HG03159 (cell line): ENCODE results near the gene EDN3.
"Not testable (repeated sequence)": the region's sequence is repeated elsewhere in the genome, so short reads cannot be mapped to it uniquely, and the experiment has no call there.

Experiments used
- ATAC-seq: cut with Tn5 transposase; IDR thresholded peaks from one replicate; pipeline ENCODE4 v1.9.1; 2021; ENCODE audit warnings: mild to moderate bottlenecking, moderate library complexity; ENCODE audit not compliant: unreplicated experiment

Gene EDN3

DNA sequence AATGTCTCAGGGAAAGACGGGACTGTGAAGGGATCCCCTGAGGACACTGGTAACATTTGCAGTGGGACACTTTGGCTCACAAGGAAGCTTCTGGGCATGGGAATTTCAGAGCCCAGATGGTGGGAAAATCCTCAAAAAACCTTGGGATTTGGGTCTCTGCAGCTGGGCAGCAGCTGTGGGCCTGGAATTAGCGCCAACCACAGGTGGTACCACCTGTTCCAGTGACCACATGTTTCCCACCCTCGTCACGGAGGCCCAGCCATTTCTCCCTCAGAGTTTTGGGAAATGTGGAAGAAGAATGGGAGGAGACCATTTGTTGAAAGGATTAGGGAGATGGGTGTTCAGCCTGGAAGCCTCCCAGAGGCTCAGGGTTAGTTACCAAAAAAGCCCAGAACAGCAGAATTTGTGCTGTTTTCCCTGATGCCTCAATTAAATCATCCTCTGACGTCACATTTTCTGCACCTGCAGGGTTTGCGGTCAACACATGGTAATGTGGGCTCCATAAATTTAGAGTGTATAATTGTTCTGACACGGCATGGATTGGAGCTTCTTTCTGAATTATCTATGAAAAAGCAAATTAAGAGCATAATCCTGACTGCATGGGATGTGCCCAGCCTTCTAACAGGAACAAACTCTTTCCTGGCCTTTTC is 34.4 kb downstream of the EDN3 start:
- no peak for ATAC-seq

DNA sequence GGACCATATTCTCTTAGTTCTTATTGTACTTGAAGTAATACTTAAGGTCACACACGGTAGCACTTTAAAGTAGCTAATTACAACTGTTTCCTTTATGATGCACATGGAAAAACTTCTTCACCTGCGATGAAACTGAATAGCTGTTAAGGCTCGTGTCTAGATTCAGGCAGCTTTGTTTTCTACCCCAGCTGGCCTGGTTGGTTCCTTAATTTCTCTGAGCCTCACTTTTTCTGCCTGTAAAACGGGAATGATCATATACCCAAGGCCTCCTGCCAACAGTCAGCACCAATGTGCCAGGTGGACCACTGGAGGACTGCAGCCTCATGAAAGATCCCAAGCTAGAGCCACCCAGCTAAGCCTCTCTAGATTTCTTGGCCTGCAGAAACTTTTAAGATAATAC is 35.0 kb downstream of the EDN3 start:
- no peak for ATAC-seq

DNA sequence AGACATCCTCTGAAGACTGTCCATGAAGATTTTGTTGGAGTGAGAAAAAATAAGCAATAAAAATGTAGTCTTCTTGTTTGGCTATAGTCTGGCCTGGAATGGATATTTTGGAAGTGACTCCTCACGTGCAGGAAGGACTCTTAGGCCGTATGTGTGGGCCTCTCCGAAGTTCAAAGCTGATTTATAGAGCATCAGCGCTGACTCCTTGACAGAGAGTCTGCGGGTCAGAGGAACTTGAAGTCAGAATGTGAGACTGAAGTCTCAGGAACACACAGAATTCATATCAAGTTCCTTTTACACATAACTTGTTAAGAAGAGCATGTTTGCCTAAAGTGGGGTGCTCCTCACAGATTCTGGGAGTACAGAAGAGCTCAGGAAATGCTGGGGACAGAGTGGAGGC is 36.1 kb downstream of the EDN3 start:
- ATAC-seq: no peak

DNA sequence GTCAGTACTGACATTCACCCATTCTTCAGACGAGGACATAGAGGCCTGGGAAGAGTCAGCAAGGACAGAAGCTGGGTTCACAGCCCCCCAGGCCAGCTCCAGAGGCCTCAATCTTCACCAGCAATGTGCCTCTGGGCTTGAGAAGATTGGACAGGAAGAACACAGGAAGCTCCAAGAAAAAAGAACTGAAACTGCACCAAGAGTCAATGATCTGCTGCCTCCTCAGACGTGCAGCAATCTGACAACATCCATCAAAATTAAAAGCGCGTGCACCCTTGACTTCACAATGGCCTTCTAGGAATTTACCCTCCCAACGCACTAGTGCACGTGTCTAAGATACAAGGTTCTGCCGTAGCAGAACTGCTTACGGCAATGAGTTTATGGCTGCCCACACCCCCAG is 38.0 kb downstream of the EDN3 start:
- not testable (repeated sequence) for ATAC-seq

DNA sequence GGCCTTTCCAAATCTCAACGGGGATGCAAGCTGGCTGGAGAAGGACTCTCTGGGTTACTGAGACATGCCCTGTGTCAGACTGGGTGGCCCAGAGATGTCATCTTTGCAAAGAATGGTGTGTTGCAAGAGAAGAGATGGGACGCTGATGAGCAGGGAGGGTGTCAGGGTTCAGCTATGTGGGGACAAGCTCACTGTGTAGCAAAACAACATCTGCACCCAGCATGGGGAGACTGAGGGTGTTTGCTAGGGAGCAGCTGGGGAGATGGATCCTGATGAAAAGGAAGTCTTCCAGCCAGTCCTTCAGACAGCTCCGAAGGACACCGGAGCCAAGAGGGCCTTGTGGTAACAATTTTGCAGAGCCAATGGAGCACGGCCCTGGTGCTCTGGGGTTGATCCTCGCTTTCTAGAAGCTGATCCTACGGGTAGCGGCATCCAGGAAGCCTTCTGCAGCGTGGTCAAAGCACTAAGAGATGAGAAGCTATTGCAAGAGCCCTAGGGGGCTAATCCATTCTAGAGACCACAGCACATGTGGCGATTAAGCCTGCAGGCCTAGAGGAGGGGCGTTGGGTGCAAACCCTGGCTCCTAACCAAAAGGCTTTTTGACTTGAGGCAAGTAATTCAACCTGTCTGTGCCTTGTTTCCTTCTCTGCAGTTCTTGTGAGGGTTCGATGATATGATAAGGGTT is 39.9 kb downstream of the EDN3 start:
- ATAC-seq: no peak

DNA sequence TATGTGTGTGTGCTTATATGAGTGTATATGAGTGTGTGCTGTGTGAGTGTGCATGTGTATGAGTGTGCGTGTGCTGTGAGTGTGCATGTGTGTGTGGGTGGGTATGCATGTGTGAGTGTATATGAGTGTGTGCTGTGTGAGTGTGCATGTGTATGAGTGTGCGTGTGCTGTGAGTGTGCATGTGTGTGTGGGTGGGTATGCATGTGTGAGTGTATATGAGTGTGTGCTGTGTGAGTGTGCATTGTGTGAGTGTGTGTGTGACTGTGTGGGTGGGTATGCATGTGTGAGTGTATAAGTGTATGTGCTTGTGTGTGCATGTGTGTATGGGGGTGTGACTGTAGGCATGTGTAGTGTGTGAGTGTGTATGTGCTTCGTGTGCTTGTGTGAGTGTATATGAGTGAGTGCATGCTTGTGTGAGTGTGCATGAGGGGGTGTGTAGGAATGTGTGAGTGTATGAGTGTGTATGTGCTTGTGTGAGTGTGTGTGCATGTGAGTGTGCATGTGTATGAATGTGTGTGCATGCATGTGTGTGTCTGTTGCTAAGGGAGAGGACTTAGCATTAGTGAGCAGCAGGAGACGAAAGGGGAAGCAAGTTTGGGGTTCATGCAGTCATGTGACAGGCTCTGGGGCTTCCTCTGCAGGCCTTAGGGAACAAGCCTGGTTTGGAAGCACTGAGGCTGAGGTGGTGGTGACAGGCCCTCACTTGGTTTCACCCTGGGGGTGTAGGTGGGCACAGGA is 41.0 kb downstream of the EDN3 start:
- not testable (repeated sequence) for ATAC-seq

DNA sequence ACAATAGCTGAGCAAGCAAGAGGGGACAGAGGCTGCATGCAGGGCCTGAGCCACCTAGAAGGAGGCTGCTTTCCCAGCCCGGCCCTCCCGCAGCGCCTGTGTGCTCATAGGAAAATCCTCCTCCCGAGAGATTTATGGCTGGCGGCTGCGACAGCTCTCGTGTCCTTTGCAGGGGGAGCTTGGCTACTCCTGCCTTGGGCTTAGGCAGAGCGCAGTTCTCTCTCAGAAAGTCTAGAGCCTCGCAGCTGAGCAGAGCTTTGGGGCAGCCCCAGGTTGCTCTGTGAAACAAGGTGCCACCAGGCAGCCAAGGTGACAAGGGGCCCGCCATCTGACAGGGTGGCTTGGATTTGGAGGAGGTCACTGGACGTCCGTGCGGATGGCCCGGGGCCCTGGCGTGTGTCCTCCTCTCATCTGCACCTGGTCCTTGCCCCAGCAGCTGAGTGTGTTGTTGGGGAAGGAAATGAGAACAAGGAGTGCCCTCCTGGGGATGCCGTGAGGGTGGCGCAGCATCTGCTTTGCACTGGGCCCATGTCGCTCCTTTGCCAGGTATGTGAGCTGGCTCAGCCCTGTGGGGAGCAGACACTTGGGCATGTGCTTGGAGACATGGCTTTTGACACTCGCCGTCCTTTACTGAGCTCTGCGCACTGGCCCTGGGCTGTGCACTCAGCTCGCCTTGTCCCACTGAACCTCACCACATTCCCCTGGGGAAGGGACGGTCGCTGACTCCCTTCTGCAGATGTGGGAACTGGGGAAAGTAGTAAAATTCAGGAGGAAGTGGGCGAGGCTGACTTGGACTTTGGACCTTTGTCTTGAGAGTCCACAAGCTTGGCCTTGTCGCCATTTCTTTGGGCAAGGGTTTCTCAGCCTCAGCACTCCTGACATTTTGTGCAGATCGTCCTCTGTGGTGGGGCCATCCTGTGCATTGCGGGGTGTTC is 41.9 kb downstream of the EDN3 start:
- no peak for ATAC-seq

DNA sequence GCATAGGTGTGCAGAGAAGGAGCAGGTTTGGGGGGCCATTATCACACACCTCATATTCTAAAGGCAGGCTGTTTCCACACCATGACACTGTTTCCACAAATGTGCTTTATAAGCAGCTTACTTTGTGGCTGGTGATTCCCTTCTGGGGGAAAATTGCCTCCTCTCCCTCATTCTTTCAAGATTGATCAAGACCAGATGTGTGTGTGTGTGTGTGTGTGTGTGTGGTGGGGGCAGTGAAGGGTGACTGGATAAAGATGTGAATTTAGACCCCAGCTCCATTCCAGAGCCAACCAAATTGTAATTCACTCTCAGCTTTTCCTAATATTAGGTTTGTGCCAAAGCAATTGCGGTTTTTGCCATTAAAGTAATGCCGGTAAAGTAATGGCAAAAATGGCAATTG is 45.6 kb downstream of the EDN3 start:
- no peak for ATAC-seq

DNA sequence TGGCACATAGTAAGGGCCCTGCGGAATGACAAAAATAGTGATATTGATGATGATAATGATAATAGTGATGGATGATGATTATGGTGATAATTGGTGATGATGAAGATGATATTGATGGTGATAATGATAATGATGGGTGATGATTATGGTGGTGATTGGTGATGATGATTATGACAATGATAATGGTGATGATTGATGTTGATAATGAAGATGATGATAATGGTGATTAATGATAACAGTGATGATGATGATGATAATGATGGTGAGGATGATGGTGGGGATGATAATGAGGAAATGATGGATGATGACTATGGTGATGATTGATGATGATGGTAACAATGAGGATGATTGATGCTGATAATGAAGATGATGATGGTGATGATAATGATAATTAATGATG is 48.9 kb downstream of the EDN3 start:
- no peak for ATAC-seq

DNA sequence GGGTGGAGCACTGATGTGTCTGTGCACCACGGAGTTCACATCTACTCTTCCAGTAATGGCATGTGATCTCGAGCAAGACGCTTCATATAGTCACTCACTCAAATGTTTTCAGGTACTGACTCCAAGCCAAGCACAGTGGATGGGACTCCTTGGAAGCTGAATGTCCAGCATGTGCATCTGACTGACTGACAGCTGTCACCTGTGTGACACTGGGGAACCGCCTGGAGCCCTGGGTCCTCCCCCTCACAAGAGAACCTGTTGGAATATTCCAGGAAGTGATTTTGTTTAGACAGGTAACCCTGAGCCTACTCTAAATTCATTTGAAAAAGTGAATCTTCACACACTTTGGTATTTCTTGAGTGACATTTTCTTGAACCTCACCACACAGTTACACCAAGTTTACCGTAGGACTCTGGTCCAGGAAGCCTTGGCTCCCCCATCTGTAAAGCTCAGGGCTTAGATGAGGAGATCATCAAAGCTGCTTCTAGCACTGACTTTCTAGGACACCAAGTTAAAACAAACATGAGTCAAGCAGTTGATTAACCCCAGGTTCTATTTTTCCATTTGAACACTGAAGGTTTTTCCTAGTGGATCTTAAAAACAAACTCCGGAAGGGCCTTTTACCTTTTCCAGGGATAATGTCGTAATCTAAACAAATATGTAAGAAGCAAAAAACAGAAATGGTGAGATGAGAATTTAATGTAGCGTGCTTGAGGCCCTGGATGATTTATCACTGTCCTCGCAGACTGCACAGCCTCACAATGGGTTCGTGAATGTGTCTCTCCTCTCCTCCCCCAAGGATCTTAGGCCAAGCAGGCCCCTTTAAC is 50.1 kb downstream of the EDN3 start:
- ATAC-seq: no peak

DNA sequence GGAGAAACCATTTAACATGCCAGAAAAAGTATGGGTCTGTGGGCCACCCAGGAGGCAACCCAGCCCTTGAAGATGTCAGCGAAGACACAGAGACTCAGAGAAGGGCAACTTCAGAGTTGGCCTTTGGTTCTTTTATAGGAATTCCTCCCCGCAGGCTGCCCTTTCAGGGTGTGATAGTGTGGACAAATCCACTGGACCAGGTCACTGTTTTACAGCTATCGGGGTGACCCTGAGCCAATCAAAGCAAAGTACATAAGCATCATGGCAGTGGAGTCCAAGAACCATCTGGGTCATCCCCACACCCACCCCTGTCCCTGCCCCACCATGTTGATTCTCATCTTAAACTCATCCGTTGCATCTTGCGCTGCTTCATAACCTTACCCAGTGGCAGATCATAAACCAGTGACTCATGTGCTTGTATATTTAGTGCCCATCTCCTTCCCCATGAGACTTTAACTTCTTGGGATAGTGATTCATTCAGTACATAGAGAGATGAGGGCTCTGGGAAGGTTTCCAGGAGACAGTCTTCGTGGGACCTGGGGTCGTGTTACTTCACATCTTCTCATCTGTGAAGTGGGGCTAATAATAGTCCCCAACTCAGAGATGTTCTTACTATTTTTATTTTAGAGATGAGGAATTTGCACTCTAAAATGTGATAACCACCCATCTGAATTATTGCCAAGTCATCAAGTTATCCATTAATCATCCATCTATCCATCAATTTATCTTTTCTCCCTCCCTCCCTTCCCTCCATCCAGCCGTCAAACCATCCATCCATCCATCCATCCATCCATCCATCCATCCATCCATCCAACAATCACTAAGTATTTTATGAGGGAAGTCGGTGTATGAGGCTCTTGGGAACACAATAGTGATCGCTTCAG is 51.0 kb downstream of the EDN3 start:
- ATAC-seq: no peak

DNA sequence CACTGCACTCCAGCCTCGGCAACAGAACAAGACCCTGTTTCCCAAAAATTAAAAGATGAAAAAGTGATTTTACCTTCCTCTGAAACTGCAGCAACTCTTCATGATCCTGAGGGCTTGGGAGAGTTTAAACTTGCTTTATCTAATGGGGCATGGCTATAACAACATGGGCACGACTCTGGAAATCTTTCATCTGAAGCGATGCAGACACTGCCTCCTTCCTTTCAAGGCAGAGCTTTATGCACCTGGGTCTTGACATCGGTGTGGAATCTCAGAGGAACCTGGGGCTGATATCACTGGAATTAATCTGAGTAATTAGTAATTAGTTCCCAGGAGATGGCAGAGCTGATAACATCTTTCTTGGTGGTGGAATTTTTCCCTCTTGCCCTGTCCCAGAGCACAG is 52.1 kb downstream of the EDN3 start:
- no peak for ATAC-seq

DNA sequence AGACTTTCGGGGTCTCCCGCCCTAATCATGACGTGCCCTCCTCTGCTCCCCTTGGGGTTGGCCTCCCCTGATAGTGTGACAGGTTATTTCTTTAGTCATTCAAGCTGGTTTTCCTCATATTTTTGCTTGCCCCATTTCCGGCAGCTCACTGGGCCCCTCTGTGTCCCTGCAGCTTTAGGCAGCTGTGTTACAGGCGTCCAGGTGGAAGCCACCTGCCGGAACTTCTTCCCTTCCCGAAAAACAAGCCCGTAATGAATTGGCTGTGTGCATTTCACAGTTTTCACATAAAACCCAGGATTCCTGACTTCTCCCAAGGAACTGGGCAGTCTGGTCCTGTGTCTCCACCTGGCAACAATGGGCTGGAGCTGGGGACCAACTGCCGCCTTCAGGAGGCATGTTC is 52.6 kb downstream of the EDN3 start:
- no peak for ATAC-seq

DNA sequence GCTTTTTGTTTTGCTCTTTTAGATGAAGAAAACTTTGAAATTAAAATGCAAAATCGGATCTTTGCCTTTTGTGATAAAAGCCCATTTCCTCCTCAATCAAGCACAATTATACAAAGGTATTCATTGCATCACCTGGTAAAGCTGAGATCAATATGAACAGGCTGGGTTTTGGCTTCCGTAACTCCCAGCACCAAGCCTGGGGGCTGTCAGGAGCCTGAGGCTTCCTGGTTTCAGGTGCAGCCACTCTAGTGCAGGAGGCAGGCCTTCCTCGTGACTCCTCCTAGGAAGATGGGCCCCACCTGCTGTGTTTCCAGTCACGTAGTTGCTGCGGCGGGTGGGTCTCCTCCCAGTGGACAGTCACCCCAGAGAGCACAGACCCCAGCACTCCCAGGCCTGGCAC is 54.0 kb downstream of the EDN3 start:
- no peak for ATAC-seq

DNA sequence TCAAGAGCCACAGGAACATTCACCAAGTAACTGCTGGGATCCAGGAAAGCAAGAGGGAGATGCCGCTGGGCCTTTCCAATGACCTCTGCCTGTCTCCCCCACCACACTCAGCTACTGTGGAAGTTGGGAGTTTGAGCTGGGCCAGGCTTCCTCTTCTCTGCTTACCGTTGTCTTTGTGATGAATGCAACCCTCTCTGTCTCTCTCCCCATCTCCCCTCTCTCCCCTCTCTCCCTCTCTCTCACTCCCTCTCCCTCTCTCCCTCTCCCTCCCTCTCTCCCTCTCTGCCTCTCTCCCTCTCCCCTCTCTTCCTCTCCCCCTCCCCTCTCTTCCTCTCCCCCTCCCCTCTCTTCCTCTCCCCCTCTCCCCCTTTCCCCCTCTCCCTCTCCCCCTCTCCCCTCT is 54.8 kb downstream of the EDN3 start:
- ATAC-seq: no peak

DNA sequence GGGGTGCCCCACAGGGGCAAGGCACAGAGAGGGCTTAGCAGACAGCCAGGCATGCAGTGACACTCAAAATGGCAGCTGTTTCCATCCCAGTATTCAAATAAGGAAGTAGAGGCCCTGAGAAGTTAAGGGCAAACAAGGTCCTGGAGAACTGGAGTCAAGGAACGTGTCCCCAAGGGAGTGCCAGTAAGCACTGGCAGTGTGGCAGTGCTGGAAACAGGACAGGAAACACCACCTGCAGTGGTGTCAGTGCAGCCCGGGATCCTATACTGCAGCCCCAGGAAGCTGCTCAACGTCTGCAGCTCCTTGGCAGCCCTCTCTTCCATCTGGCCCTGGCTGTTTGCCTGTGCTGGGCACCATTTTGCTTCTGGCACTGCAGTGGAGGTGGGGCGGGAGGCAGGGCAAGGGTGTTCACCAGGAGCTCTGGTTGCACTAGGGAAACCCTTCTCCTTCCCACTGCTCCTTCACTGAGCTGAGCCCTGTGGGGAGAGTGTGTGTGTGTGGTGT is 56.3 kb downstream of the EDN3 start:
- ATAC-seq: no peak

DNA sequence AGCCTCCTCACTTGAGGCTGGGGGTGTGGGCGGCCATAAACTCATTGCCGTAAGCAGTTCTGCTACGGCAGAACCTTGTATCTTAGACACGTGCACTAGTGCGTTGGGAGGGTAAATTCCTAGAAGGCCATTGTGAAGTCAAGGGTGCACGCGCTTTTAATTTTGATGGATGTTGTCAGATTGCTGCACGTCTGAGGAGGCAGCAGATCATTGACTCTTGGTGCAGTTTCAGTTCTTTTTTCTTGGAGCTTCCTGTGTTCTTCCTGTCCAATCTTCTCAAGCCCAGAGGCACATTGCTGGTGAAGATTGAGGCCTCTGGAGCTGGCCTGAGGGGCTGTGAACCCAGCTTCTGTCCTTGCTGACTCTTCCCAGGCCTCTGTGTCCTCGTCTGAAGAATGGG is 58.4 kb downstream of the EDN3 start:
- not testable (repeated sequence) for ATAC-seq

DNA sequence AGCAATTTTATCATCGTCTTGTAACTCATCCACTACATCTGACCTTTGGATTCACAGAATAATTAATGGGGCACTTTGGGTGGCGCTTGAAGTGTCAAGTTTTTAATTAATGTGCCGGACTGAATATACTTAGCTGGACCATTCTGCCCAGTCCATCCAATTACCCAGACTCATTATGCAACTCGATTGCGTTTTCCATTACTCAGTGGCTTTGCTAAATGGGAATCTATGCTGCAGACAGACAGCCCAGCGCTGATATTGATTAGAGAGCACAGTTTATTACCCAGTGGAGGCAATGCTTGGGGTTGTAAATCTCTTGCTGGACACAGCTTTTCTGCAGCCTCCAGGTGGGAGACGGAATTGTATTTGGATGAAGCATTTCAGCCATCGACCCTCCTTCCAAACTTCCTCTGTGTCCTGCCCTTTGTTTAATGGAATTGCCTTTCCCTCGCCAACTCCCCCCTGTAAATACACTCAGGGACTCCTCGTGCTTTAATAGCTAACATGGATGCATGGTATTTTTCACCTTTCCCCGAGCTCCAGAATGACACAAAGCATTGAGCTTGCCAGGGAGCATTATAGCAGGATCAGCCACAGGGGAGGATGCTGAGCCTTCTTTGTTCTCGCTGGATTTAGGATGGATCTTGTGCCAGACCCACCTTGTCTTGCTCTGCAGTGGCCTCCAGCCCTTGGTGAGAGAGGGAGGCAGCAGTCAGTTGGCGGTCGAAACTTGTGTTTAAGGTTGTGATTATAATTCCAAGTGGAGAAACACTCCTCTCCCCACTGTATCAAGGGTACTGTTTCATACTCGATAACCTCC is 59.7 kb downstream of the EDN3 start:
- no peak for ATAC-seq
